Natural killer cell treated with Interleukin-12 subunit alpha and Interleukin-12 subunit beta and Interleukin-15 and Interleukin-18, amount 100 ng/mL, for 72 hours (primary cell): Measurements from ENCODE around the gene FBXO45. TPM values are rescaled to one million over a fixed set of nuclear protein-coding genes. Genes with fewer than 3 reads are reported as not detected.
"Not testable (repeated sequence)": the region's sequence is repeated elsewhere in the genome, so short reads cannot be mapped to it uniquely, and the experiment has no call there.

Source experiments
- ATAC-seq, 2 donors: fragments of 150-1000 bp; cut with Tn5 transposase in 1 of 2; sonication (Bioruptor Pico), chemical (Tn5 transposase) in 1 of 2; 2 replicates each; pipeline ENCODE4 v1.10.0; 2021
- DNase-seq: peaks from one replicate; pipeline ENCODE4 v3.0.0; 2022; ENCODE audit warnings: low spot score
- H3K27ac Mint-ChIP-seq, 2 donors: 1 replicate in 1 of 2; 2 replicates in 1 of 2; pipeline ENCODE4 v1.8.0; 2022; ENCODE audit warnings: mixed read lengths in 2 of 2, mild to moderate bottlenecking in 1 of 2, moderate library complexity in 1 of 2
- H3K27me3 Mint-ChIP-seq, 2 donors: 1 replicate in 1 of 2; 2 replicates in 1 of 2; pipeline ENCODE4 v1.8.0; 2022; ENCODE audit warnings: mixed read lengths in 2 of 2
- H3K36me3 Mint-ChIP-seq: one replicate; pipeline ENCODE4 v1.8.0; 2022; ENCODE audit warnings: mixed read lengths
- H3K4me1 Mint-ChIP-seq, 2 donors: 1 replicate in 1 of 2; 2 replicates in 1 of 2; pipeline ENCODE4 v1.8.0; 2022; ENCODE audit warnings: low read depth in 2 of 2, mixed read lengths in 2 of 2, mild to moderate bottlenecking in 1 of 2
- H3K4me3 Mint-ChIP-seq: one replicate; pipeline ENCODE4 v1.8.0; 2022; ENCODE audit warnings: mixed read lengths
- H3K9me3 Mint-ChIP-seq: 2 replicates; pipeline ENCODE4 v1.8.0; 2022; ENCODE audit warnings: mixed read lengths
- total RNA-seq, 2 donors: library from RNA; stranded (reverse); gene quantifications; one replicate each; pipeline ENCODE4 v1.2.3, GENCODE V29; 2022

The FBXO45 gene
- total RNA-seq, 2 donors from 2014 or later = 17.7 to 22.3 TPM

DNA sequence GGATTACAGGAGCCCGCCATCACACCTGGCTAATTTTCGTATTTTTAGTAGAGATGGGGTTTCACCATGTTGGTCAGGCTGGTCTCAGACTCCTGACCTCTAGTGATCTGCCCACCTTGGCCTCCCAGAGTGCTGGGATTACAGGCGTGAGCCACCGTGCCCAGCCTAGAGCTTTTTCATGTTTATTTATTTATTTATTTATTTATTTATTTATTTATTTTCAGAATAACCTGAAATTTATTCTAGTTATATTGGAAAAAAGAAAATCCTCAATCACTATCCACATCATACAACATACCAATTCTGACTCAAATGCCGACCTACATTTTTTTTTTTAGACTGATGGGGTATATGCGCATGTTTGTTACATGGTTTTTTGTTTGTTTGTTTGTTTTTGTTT is 46.8 kb downstream of the FBXO45 start:
- DNase-seq = not testable (repeated sequence)

DNA sequence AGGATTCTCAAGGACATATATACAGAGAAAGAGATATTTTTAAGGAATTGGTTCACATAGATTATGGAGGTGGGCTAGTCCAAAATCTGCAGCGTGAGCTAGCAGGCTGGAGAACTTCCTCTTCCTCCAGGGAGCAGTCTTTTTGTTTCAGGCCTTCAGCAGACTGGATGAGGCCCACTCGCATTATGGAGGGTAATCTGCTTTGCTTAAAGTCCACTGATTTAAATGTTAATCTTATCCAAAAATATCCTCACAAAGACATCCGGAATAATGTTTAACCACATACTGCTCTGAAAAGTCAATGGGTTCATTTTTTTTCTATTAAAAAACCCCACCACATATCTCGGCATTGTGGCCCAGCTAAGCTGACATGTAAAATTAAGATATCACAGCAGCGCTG is 48.8 kb downstream of the FBXO45 start:
- ATAC-seq (no peak), DNase-seq (no peak)
- Mint-ChIP-seq H3K27me3 (no peaks in the 10 kb centered on the region), H3K36me3 (no peaks in the 10 kb centered on the region), H3K9me3 (no peaks in the 10 kb centered on the region), H3K4me1 (peaks cover 26 to 31% of the 10 kb centered on the region in 2 donors), H3K4me3 (no peak overlapping the region), H3K27ac (no peak overlapping the region)

More for the DNA sequence above, 46.8 kb downstream of the FBXO45 start:
- H3K4me1 Mint-ChIP-seq = peaks cover 28 to 30% of the 10 kb centered on the region in 2 donors
- ATAC-seq, H3K36me3 Mint-ChIP-seq, H3K27me3 Mint-ChIP-seq, H3K27ac Mint-ChIP-seq, H3K9me3 Mint-ChIP-seq, H3K4me3 Mint-ChIP-seq: not testable (repeated sequence)

DNA sequence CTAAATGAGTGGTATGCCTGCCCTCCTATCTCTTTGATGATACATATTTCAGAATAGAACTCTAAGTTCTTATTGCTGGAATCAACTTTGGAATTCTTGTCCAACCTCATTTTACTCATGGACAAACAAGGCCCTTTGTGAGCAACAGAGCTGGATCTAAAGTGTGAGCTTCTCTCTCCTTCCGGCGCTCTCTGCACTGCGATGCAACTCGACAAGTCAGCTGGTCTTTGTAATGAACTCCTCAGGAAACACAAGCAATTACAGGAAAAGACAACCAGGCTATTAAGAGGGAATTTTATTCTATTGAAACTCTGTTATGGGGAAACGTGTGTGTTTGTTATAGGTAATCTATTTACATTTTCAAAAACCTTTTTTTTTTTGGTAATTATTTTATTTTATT is 50.8 kb downstream of the FBXO45 start:
- Mint-ChIP-seq H3K27me3 (no peaks in the 10 kb centered on the region), H3K36me3 (no peaks in the 10 kb centered on the region), H3K4me1 (peaks cover 16 to 20% of the 10 kb centered on the region in 2 donors), H3K9me3 (no peaks in the 10 kb centered on the region), H3K4me3 (peak overlapping the region; percentile 13), H3K27ac (peak overlapping the region; percentile 8 to 16)
- DNase-seq (no peak), ATAC-seq (no peak)

DNA sequence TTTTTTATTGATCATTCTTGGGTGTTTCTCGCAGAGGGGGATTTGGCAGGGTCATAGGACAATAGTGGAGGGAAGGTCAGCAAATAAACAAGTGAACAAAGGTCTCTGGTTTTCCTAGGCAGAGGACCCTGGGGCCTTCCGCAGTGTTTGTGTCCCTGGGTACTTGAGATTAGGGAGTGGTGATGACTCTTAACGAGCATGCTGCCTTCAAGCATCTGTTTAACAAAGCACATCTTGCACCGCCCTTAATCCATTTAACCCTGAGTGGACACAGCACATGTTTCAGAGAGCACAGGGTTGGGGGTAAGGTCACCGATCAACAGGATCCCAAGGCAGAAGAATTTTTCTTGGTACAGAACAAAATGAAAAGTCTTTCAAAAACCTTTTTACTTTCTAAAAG is 51.2 kb downstream of the FBXO45 start:
- peak overlapping the region; percentile 69 to 88 for H3K27ac Mint-ChIP-seq
- H3K4me3 Mint-ChIP-seq = peak overlapping the region; percentile 82
- H3K9me3 Mint-ChIP-seq = not testable (repeated sequence)

DNA sequence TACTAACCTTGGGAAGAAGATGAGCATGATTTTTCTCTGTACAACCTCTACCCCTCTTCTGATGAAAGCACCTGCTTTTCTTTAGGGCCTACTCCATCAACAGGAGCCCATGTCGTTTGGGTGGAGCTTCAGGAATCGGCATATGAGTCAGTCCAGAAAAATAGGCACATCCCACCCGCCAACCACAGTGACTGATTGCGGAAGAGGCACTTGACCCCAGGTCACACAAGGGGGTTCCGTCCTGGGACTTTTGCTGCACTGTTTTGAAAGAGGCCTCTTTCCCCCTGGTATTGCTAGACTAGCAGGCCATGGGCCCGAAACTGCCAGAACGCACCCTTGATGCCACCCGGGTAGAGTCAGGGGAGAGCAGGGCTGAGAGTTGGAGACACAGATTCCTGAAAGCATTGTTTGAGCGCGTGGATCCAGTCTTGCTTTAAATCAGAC is 51.7 kb downstream of the FBXO45 start:
- H3K27me3 Mint-ChIP-seq = no peaks in the 10 kb centered on the region
- peak overlapping the region; percentile 82 for H3K4me3 Mint-ChIP-seq
- peaks cover 26 to 30% of the 10 kb centered on the region in 2 donors for H3K4me1 Mint-ChIP-seq
- DNase-seq (peak; percentile 81), ATAC-seq (peak; percentile 91 to 92)
- peak overlapping the region; percentile 69 to 88 for H3K27ac Mint-ChIP-seq
- H3K9me3 Mint-ChIP-seq = no peaks in the 10 kb centered on the region
- H3K36me3 Mint-ChIP-seq = no peaks in the 10 kb centered on the region

More for the DNA sequence above, 51.2 kb downstream of the FBXO45 start:
- not testable (repeated sequence) for H3K36me3 Mint-ChIP-seq, H3K27me3 Mint-ChIP-seq, ATAC-seq, DNase-seq
- peaks cover 20 to 24% of the 10 kb centered on the region in 2 donors for H3K4me1 Mint-ChIP-seq

DNA sequence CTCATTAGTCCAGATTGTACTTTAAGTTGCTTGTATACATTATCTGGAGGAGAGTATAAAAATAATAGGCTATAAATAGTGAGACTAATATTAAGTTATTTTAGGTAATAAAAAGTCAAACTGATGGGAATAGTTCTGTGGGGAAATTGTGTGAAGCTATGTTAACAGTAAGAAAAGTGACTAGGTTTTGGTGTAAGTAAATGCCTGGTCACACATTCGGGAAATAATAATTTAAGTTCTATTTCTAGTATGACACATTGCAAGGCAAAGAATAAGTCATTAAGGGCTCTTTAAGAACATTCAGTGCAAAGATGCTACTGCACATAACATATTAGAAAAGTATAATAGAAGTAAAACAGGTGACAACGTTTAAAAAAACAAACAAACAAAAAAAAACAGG is 52.2 kb downstream of the FBXO45 start:
- H3K36me3 Mint-ChIP-seq = no peaks in the 10 kb centered on the region
- peak overlapping the region; percentile 69 to 88 for H3K27ac Mint-ChIP-seq
- no peaks in the 10 kb centered on the region for H3K27me3 Mint-ChIP-seq
- no peak for DNase-seq
- no peak for ATAC-seq
- peak overlapping the region; percentile 82 for H3K4me3 Mint-ChIP-seq
- no peaks in the 10 kb centered on the region for H3K9me3 Mint-ChIP-seq
- peaks cover 30 to 35% of the 10 kb centered on the region in 2 donors for H3K4me1 Mint-ChIP-seq

DNA sequence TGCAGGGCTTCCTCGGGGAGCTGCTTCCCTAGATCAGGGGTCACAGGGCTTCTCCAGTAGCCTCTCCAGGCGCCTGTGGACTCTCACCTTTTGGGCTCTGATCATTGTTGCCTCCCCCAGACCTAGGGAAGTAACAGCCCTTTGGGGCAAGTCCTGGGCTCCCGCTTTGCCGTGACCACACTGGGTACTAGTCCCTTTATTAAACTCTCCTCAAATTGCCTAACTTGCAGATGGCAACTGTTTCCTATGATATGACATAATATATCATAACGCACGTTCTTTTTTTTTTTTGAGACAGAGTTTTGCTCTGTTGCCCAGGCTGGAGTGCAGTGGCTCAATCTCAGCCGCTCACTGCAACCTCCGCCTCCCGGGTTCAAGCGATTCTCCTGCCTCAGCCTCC is 53.2 kb downstream of the FBXO45 start:
- no peak for ATAC-seq
- no peaks in the 10 kb centered on the region for H3K27me3 Mint-ChIP-seq

DNA sequence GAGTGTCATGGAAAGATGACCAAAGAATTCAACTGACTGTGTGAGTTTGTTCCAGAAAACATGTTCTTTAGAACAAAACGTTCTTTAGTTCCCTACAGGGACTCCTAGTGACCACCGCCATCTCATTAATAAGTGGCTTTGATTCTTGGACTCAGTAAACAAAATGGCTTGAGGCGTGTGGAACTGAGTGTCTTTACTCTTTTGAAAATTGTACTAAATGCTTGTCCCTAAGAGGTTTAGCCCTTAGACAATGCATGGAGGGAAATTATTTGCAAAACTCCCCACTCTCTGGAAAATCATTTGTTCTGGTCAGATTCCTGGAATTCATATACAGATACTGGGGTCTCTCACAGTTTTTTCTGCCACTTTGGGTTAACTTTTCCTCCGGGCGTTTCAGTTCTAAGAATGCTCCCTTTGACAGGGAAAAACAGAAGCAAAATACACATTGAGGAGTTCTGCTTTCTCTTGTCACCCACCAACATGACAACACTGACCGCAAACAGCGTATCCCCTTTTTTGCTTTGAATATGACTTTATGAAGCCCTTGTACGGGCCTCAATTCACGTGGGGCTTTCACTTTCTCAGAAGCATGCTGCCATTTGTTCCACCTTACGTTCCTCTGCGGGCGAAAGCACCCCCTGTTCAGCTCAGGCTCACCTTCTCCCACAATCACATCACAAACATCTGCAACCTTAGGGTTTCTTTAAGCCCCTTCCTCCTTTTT is 55.8 kb downstream of the FBXO45 start:
- Mint-ChIP-seq H3K9me3 (no peaks in the 10 kb centered on the region), H3K27me3 (no peaks in the 10 kb centered on the region), H3K36me3 (no peaks in the 10 kb centered on the region), H3K4me3 (peak overlapping the region; percentile 79), H3K27ac (peak overlapping the region; percentile 65 to 68), H3K4me1 (peaks cover 26 to 32% of the 10 kb centered on the region in 2 donors)
- ATAC-seq = peak; percentile 75 to 76
- DNase-seq = peak; percentile 69

More for the DNA sequence above, 53.2 kb downstream of the FBXO45 start:
- no peaks in the 10 kb centered on the region for H3K9me3 Mint-ChIP-seq
- no peaks in the 10 kb centered on the region for H3K36me3 Mint-ChIP-seq
- no peak overlapping the region for H3K27ac Mint-ChIP-seq
- H3K4me3 Mint-ChIP-seq = no peak overlapping the region
- DNase-seq = no peak
- H3K4me1 Mint-ChIP-seq = peaks cover 30 to 35% of the 10 kb centered on the region in 2 donors

DNA sequence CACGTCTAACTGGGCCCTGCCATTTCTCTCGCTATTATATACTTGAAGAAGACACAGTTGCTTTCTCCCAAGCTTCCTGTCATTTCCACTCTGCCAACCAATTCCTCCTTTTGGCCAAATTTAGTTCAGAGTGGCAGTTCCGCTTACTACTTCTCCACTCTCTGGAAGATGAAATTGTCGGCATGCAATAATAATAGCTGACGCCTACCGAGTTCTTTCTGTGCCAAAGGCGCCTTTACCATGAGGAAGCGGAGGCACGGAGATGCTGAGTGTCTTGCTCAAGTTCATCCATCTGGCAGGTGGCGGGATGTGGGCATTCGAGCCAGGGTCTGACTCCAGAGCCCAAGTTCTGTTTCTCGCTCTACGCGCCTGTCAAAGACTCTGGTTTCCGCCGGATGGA is 56.4 kb downstream of the FBXO45 start:
- H3K27me3 Mint-ChIP-seq = no peaks in the 10 kb centered on the region
- H3K36me3 Mint-ChIP-seq = no peaks in the 10 kb centered on the region
- no peak for ATAC-seq
- peaks cover 29 to 35% of the 10 kb centered on the region in 2 donors for H3K4me1 Mint-ChIP-seq
- peak overlapping the region; percentile 65 to 68 for H3K27ac Mint-ChIP-seq
- DNase-seq = no peak
- peak overlapping the region; percentile 79 for H3K4me3 Mint-ChIP-seq
- no peaks in the 10 kb centered on the region for H3K9me3 Mint-ChIP-seq

DNA sequence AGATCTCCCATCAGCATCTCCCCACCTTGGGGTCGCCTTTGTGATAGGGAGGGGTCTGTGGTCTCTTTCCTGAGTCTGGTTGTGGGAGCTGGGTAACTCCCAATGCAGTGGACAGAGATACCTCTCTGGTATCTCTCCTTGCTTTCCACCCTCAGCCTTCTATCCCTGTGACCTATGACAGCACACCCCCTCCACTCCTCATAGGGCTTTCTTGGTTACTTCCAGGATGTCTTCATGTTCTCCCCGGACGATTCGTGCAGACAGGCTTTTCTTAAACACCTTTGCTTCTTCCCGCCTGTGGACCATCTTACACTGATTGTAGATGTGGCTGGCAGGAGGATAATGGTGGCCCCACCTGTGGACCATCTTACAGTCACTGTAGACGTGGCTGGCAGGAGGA is 56.9 kb downstream of the FBXO45 start:
- peaks cover 28 to 35% of the 10 kb centered on the region in 2 donors for H3K4me1 Mint-ChIP-seq
- ATAC-seq (no peak), DNase-seq (no peak)
- no peaks in the 10 kb centered on the region for H3K9me3 Mint-ChIP-seq
- peak overlapping the region; percentile 79 for H3K4me3 Mint-ChIP-seq
- H3K27me3 Mint-ChIP-seq = no peaks in the 10 kb centered on the region
- H3K36me3 Mint-ChIP-seq = no peaks in the 10 kb centered on the region
- H3K27ac Mint-ChIP-seq = peak overlapping the region; percentile 65 to 68

DNA sequence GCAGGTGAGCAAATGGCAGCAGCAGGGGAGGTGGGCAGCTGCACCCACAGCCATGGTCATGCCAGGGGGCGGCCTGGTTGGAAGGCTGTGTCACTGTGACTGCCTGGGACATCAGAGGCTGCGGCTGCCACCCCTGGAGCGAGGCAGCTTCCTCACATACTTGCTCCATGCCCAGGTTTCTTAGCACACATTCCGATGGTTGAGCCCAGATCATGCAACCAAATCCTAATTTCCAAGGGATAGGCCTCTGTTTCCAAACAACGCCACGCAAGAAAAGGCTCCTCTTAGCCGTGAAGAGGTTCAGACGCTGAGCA is 59.4 kb downstream of the FBXO45 start:
- no peak overlapping the region for H3K4me3 Mint-ChIP-seq
- H3K36me3 Mint-ChIP-seq = no peaks in the 10 kb centered on the region
- ATAC-seq = no peak
- no peaks in the 10 kb centered on the region for H3K9me3 Mint-ChIP-seq
- H3K4me1 Mint-ChIP-seq = peaks cover 41 to 50% of the 10 kb centered on the region in 2 donors
- H3K27ac Mint-ChIP-seq = peak overlapping the region in 1 of 2 donors; percentile 47
- no peak for DNase-seq
- no peaks in the 10 kb centered on the region for H3K27me3 Mint-ChIP-seq

DNA sequence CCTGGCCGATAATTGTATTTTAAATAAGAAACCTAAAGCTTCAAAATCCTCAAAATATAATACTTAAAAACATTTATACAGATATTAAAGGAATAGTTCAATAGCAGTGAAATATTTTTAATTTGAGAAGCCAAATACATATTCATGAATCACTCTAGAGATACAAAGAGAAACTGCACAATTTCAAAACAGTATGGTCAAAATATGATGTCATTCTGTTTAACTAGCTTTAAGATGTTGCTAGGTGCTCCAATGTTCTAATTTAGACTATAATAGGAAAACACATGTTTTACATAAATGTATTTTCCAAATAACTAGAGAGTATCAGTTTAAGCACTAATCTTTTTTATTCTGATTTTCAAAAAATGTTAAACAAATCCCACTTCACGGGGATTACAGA is 60.8 kb downstream of the FBXO45 start:
- Mint-ChIP-seq H3K4me3 (peak overlapping the region; percentile 84), H3K4me1 (peaks cover 52 to 62% of the 10 kb centered on the region in 2 donors), H3K36me3 (no peaks in the 10 kb centered on the region), H3K27me3 (no peaks in the 10 kb centered on the region), H3K27ac (peak overlapping the region; percentile 90 to 94), H3K9me3 (no peaks in the 10 kb centered on the region)
- DNase-seq = no peak
- no peak for ATAC-seq

DNA sequence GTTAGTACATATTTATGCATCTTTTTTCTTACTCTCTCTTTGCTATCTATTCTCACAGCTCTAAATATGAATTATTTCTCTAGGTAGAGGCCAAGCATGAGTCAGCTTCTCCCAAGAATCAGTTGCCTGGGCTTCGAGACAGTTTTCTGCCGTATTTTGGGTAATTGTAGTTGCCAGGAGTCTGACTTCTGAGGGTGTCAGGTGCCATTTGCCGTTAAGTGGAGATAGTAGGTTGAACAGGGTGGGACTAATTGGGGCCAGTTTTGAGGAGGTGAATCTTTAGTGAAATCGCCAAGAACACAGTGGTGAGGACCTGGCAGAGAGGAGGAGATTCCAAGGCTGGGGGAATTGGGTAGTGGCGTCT is 63.2 kb downstream of the FBXO45 start:
- Mint-ChIP-seq H3K36me3 (no peaks in the 10 kb centered on the region), H3K9me3 (no peaks in the 10 kb centered on the region), H3K4me1 (peaks cover 52 to 55% of the 10 kb centered on the region in 2 donors), H3K27me3 (no peaks in the 10 kb centered on the region), H3K27ac (peak overlapping the region; percentile 90 to 94), H3K4me3 (peak overlapping the region; percentile 84)
- ATAC-seq (no peak), DNase-seq (no peak)

DNA sequence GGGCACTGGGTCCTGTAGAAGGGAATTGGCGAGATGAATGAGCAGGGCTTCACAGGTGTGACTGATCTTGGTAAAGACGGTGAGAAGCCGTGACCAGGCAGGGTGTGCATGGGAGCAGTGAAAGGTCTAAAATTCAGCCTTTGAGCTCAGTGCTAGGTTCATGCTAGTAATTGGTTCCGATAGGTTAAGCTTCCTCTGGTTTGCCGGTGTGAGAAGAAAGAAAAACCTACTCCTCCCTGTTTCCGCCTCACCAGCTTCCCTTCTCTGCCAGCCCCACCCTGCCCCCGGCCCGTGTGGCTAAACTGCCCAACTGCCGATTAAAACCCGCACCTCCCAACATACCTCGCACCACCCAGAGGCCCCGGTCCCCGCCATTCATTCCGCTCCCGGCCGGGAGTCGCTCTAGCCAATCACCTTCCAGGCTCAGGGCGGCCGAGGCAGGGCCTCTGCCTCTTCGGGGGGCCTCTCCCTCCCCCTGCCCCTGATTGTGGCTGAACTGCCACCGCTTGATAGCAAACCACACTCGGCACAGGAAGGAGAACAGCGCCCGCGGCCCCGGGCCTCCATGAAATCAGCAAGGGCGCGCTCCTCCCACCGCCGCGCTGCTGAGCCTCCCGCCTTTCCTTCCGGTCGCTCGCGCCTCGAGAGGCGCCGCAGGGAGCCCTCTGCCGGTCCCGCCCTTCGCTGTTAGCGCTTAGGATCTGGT is 63.7 kb downstream of the FBXO45 start:
- Mint-ChIP-seq H3K4me1 (peaks cover 52 to 55% of the 10 kb centered on the region in 2 donors), H3K4me3 (peak overlapping the region; percentile 84), H3K9me3 (no peaks in the 10 kb centered on the region), H3K27ac (peak overlapping the region; percentile 90 to 94), H3K27me3 (no peaks in the 10 kb centered on the region), H3K36me3 (no peaks in the 10 kb centered on the region)
- peak; percentile 93 for ATAC-seq
- DNase-seq = peak; percentile 95
